HG02840 (cell line): Measurements from ENCODE around the gene GPR179.

ENCODE experiments used
- ATAC-seq: cut with Tn5 transposase; IDR thresholded peaks from one replicate; pipeline ENCODE4 v1.9.1; 2021; ENCODE audit warnings: mild to moderate bottlenecking, moderate library complexity, moderate number of reproducible peaks; ENCODE audit not compliant: unreplicated experiment, low FRiP score

GPR179 gene

GRCh38 chr17:38344420-38344745 lies 627 bp upstream of the GPR179 start:
- no peak for ATAC-seq

GRCh38 chr17:38342886-38343607 lies 709 bp downstream of the GPR179 start:
- ATAC-seq, result no peak

- no peak for ATAC-seq
Measured at GRCh38 chr17:38341035-38341721, 2.6 kb downstream of the GPR179 start.

- ATAC-seq, result no peak
Measured at GRCh38 chr17:38339891-38340290, 3.9 kb downstream of the GPR179 start.

DNA sequence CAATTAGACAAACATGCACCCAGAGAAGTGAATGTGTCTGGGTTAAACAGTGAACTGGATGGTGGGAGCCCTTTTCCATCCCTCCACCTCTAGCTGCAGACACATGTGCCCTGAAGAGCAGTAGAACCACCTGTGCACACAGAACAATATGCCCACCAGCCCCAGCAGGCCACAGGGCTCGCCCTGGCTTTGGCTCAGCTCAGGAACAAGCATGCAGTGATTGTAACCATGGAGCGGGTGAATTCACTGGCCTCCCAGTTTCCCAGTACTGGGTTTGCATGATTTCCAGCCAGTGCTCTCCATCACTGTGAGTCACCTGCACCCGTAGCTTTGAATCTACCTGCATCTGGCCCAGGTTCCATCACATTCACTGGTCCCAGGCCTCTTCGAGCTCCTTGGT lies 5.2 kb downstream of the GPR179 start:
- no peak for ATAC-seq

DNA sequence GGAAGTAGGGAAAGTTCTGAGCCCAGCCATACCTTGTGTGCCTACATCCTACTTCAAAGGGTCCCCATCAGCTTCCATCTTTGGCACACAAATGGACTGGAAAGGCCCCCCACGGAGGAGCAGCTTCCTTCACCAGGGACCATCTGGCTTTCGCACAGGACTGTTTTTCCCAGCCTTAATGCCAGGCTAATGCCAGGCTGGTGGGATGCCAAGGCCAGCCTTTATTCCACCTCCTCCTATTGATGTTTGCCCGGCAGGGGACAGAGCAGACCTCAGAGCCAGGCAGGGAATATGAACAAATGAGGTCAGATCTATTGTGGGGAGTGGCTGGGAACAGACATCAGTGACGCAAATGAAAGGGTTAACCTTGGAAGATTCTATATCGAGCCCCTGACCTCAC lies 5.7 kb downstream of the GPR179 start:
- ATAC-seq, result no peak

GRCh38 chr17:38336838-38337237 lies 6.9 kb downstream of the GPR179 start:
- no peak for ATAC-seq

- no peak for ATAC-seq
Measured at GRCh38 chr17:38334480-38335364, 9.0 kb downstream of the GPR179 start.

- no peak for ATAC-seq
Measured at GRCh38 chr17:38333635-38334295, 10.0 kb downstream of the GPR179 start.

DNA sequence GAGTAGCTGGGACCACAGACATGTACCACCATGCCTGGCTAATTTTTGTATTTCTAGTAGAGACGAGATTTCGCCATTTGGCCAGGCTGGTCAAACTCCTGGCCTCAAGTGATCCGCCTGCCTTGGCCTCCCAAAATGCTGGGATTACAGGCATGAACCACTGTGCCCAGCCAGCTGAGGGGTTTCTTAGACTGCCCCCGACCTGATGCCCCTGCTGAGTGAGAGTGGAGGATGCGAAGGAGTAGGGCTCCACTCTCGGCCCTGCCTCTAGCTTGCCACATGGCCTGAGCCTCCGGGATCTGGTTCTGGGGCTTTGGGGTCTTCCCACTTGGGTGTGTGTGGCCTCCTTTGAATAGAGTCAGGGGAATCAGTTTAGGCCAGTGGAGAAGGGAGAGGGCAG lies 11.0 kb downstream of the GPR179 start:
- no peak for ATAC-seq

GRCh38 chr17:38330941-38331411 lies 12.8 kb downstream of the GPR179 start:
- no peak for ATAC-seq

GRCh38 chr17:38329808-38330730 lies 13.7 kb downstream of the GPR179 start:
- no peak for ATAC-seq

- ATAC-seq, result no peak
Measured at GRCh38 chr17:38329284-38329683, 14.5 kb downstream of the GPR179 start.

DNA sequence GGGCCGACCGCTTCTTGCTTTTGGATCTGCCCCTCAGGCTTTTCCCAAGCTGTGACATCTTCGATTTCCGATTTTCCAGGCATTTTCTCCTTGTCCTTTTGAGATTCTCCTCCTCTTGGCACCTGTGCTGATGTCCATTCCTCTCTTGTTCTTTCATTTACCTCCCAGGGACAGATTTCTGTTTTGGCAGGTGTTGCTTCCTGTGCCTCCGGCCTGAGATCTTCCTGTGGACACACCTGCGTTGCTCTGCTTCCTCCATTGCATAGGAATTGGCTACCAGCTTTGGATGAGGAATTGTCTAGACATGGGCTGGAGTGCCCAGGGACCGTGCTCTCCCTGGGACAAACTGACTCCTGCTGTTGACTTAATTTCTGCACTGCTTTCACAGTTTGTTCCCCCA lies 15.1 kb downstream of the GPR179 start:
- ATAC-seq, result no peak

DNA sequence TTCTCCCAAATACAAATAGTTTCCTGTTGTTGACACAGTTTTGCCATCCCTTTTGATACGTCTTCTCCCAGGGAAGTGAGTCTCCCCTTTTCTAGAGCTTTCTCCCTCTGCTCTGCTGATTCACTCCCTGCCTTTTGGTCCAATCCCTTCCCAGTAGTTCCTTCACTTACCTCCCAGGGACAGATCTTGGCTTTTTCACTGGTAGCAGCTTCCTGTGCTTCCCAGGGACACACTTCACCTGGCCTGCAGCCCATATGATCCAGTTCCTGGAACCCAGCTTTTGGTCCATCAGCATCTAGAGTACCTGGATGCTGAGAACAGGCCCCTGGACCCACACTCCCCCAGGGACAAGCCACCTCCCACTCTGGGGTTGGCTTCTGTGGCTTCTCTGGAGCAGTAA lies 15.8 kb downstream of the GPR179 start:
- ATAC-seq, result no peak

DNA sequence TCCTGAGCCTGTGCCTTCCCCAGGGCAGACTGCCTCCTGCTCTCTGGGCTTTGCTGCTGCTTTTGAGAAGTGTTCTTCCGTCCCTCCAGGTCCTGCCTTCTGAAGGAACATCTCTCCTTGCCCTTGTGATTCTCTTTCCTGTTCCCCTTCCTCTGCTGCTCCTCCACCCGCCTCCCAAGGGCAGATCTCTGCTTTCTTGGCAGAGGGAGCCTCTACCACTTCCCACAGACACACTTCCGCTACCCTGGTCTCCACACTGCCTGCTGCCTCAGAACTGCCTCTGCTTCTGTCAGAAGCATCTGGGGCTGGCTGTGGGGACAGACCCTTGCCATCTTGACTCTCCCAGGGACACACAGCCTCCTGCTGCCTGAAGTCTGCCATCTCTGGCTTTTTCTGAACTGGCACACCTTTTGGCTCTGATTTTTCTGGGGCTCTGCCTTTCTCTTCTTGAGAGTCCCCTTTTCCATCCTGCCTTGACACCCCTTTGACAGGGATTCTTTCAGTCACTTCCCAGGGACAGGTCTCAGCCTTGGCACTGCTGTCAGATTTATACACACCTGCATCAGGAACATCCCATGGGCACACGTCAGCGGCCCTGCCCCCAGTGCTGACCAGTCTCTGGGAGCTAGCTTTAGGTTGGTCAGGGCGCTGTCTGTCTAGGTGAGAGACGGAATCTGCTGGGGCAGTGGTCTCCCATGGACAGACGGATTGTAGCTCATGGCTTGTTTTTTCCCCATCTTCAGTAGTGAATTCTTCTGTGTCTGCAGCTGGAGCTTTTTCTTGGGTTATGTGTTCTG lies 16.6 kb downstream of the GPR179 start:
- ATAC-seq, result no peak

DNA sequence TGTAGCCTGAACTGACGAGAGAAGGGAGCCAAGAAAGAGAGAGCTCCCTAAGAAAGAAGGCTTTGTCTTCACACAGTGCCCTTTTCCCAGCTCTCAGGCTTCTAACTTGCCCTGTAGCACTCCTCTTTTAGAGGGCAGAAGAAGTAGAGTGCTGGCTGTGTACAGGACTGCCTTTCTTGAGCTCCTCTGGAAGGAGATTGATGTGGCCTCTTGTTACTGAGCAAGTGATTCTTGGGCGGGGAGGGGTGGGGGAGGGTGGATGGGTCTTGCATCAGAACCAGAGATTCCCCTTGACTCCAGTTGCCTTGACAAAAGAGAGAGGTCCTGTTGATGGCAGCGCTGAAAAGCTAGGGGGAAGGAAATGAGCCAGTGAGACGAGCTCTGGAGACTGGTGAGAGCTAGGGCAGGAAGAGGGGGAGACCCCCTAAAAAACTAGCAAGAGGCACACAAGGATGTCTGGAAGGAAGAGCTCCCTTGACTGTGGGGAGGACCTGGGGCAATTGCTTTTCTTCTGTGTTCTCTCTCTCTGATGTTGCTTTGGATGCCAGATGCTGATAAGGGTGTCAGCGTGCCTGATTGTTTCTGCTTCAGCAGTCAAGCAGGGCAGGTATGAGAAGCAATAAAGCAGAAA lies 18.4 kb downstream of the GPR179 start:
- ATAC-seq, result no peak

GRCh38 chr17:38324772-38325171 lies 19.0 kb downstream of the GPR179 start:
- ATAC-seq, result no peak
